GM12878 (cell line): Measurements from ENCODE around the gene UQCC5. TPM values are rescaled to one million over a fixed set of nuclear protein-coding genes. Genes with fewer than 3 reads are reported as not detected.

ENCODE experiments used
- ATAC-seq: fragments of 200-7000 bp; cut with Tn5 transposase; 3 replicates; pipeline ENCODE4 v1.9.1; 2020; ENCODE audit warnings: mild to moderate bottlenecking, moderate library complexity
- BruUV-seq: library from RNA; stranded (reverse); fragments of 400-500 nt; replicated peaks from 2 replicates; lab custom pipeline; 2021; lab: Mats Ljungman, UMichigan
- CTCF ChIA-PET: fragments of 300-600 bp; sonication (Branson Sonifier 250); formaldehyde crosslinking; extraction: SDS; loops from one replicate; lab custom pipeline; 2021; ENCODE audit warnings: inconsistent platforms; lab: Yijun Ruan, JAX
- POLR2A ChIA-PET: fragments of 350-600 bp; formaldehyde crosslinking; extraction: SDS; loops from one replicate; lab custom pipeline; 2021; ENCODE audit warnings: inconsistent platforms; lab: Charles Lee
- RAD21 ChIA-PET: fragments of 300-600 bp; sonication (Branson Sonifier 250); formaldehyde crosslinking; loops from one replicate; lab custom pipeline; 2023; ENCODE audit warnings: antibody characterized with exemption; ENCODE audit not compliant: unreplicated experiment; lab: Charles Lee
- SMC1A ChIA-PET: fragments of 300-600 bp; sonication (Branson Sonifier 250); formaldehyde crosslinking; loops from one replicate; lab custom pipeline; 2023; ENCODE audit not compliant: unreplicated experiment, uncharacterized antibody; lab: Charles Lee
- DNase-seq: peaks from one replicate; pipeline ENCODE4 v3.0.0-alpha.2; 2011; ENCODE audit warnings: low read depth, low spot score
- FAIRE-seq: peaks from 3 replicates; lab custom pipeline; 2011; peaks lifted over from hg19 to GRCh38; lab: Jason Lieb, UNC
- H2AFZ ChIP-seq: 2 replicates; pipeline ENCODE4 v1.6.0; 2011; ENCODE audit warnings: low read depth, low read length, control low read depth; ENCODE audit not compliant: control insufficient read depth
- H3K27ac ChIP-seq: 2 replicates; pipeline ENCODE4 v1.5.1; 2011; ENCODE audit warnings: control low read depth; ENCODE audit not compliant: control insufficient read depth, insufficient read depth
- H3K27me3 ChIP-seq, 2 experiments: replicated peaks in 1 of 2; 2 replicates each; pipeline versions ENCODE4 v1.6.0 to v1.6.1; 2011; ENCODE audit warnings: low read length in 1 of 2; ENCODE audit not compliant: control insufficient read depth in 2 of 2, insufficient read depth in 2 of 2
- H3K36me3 ChIP-seq, 2 experiments: 2 replicates each; pipeline ENCODE4 v1.5.1; 2011; ENCODE audit warnings: low read length in 1 of 2; ENCODE audit not compliant: control insufficient read depth in 2 of 2, insufficient read depth in 2 of 2
- H3K4me1 ChIP-seq: 2 replicates; pipeline ENCODE4 v1.6.1; 2011; ENCODE audit warnings: mild to moderate bottlenecking, low read length, moderate library complexity, mixed read lengths; ENCODE audit not compliant: control insufficient read depth, insufficient read depth
- H3K4me2 ChIP-seq: 2 replicates; pipeline ENCODE4 v1.6.0; 2011; ENCODE audit warnings: control low read depth; ENCODE audit not compliant: control insufficient read depth, insufficient read depth
- H3K4me3 ChIP-seq: fragments of 200-600 bp; sonication (generic); 2 replicates; pipeline ENCODE4 v1.5.1; 2016
- H3K79me2 ChIP-seq: 2 replicates; pipeline ENCODE4 v1.6.0; 2011; ENCODE audit warnings: low read length; ENCODE audit not compliant: control insufficient read depth, insufficient read depth
- H3K9ac ChIP-seq: 2 replicates; pipeline ENCODE4 v1.8.0; 2011; ENCODE audit warnings: low read length, control low read depth, mixed read lengths; ENCODE audit not compliant: control insufficient read depth, insufficient read depth
- H3K9me3 ChIP-seq: replicated peaks from 3 replicates; pipeline ENCODE4 v1.5.1; 2011; ENCODE audit warnings: mild to moderate bottlenecking, low read length; ENCODE audit not compliant: control insufficient read depth, insufficient read depth
- H4K20me1 ChIP-seq: 2 replicates; pipeline ENCODE4 v1.6.0; 2011; ENCODE audit not compliant: control insufficient read depth, insufficient read depth
- BACH1 ChIP-seq: fragments of 450-650 bp; IDR thresholded peaks from 2 replicates; pipeline ENCODE4 v1.6.1; 2017; ENCODE audit warnings: mild to moderate bottlenecking, borderline replicate concordance
- CREB1 ChIP-seq: IDR thresholded peaks from 2 replicates; pipeline ENCODE4 v1.6.1; 2012; ENCODE audit warnings: low read depth, mild to moderate bottlenecking, inconsistent platforms
- GATAD2B ChIP-seq: fragments of 450-650 bp; conservative IDR thresholded peaks from 2 replicates; pipeline ENCODE4 v1.6.1; 2017; ENCODE audit warnings: low read depth, mild to moderate bottlenecking, moderate library complexity
- HDAC2 ChIP-seq: fragments of 200-600 bp; sonication (generic); IDR thresholded peaks from 2 replicates; pipeline ENCODE4 v1.6.1; 2017
- IKZF1 ChIP-seq: fragments of 450-650 bp; conservative IDR thresholded peaks from 2 replicates; pipeline ENCODE4 v1.6.1; 2017; ENCODE audit warnings: antibody characterized with exemption, mild to moderate bottlenecking
- LARP7 ChIP-seq: fragments of 450-650 bp; IDR thresholded peaks from 2 replicates; pipeline ENCODE4 v1.6.1; 2017; ENCODE audit warnings: mild to moderate bottlenecking
- NBN ChIP-seq: fragments of 450-650 bp; IDR thresholded peaks from 2 replicates; pipeline ENCODE4 v1.6.1; 2016
- NR2C2 ChIP-seq: IDR thresholded peaks from 2 replicates; pipeline ENCODE4 v1.6.1; 2011; ENCODE audit warnings: borderline replicate concordance, low read depth; ENCODE audit not compliant: control insufficient read depth, insufficient read length
- POLR2A ChIP-seq: IDR thresholded peaks from 2 replicates; pipeline ENCODE4 v1.6.1; 2011; ENCODE audit warnings: low read depth, mild to moderate bottlenecking, low read length
- RB1 ChIP-seq: fragments of 450-650 bp; formaldehyde crosslinking; IDR thresholded peaks from 2 replicates; pipeline ENCODE4 v1.6.1; 2017; ENCODE audit warnings: mild to moderate bottlenecking, borderline replicate concordance
- SMAD5 ChIP-seq: IDR thresholded peaks from 2 replicates; pipeline ENCODE4 v1.6.1; 2016; ENCODE audit warnings: antibody characterized with exemption, low read depth
- SMARCA5 ChIP-seq: fragments of 450-650 bp; IDR thresholded peaks from 2 replicates; pipeline ENCODE4 v1.6.1; 2017; ENCODE audit warnings: mild to moderate bottlenecking
- TARDBP ChIP-seq: IDR thresholded peaks from 2 replicates; pipeline ENCODE4 v1.6.1; 2016; ENCODE audit warnings: borderline replicate concordance
- ZNF217 ChIP-seq: fragments of 450-650 bp; IDR thresholded peaks from 2 replicates; pipeline ENCODE4 v1.6.1; 2017; ENCODE audit warnings: antibody characterized with exemption, mild to moderate bottlenecking
- WGBS: methylation state at CpG from one replicate; pipeline ENCODE4 v1.1.6; 2016; ENCODE audit warnings: low lambda C conversion rate; ENCODE audit not compliant: insufficient replicate concordance, insufficient coverage; ENCODE audit errors: missing lambda C conversion rate; 5-methylcytosine and 5-hydroxymethylcytosine counted together
- in situ Hi-C: fragments of 300-500 bp; cut with MboI; formaldehyde crosslinking; loops from 9 replicates; pipeline ENCODE4 v1.14.3; 2018; ENCODE audit warnings: mixed read lengths
- intact Hi-C: fragments of 100-400 bp; cut with micrococcal nuclease; formaldehyde crosslinking; loops from one replicate; pipeline ENCODE4 v1.14.2; 2022; ENCODE audit not compliant: unreplicated experiment
- polyA plus RNA-seq, 11 experiments: library from polyadenylated mRNA; depleted of rRNA in 4 of 11; unstranded in 6 of 11; stranded (reverse) in 5 of 11; fragments of >200 nt; fragmentation: Nextera tagmentation in 4 of 11; fragmentation: Illumina TruSeq in 1 of 11; extraction: Ambion mirVana in 4 of 11; extraction: Trizol in 1 of 11; gene quantifications; 1 replicate in 1 of 11; 2 replicates in 10 of 11; pipeline versions ENCODE4 v1.2.1 to v1.2.3, GENCODE V29; 2011 to 2016; ENCODE audit warnings: inconsistent platforms in 2 of 11, missing spikeins in 2 of 11, low read depth in 1 of 11
- total RNA-seq, 4 experiments: library from RNA; depleted of rRNA in 3 of 4; stranded (reverse); fragments of >200 nt in 3 of 4; fragmentation: Illumina TruSeq in 1 of 4; extraction: Trizol in 1 of 4; gene quantifications; 2 replicates each; pipeline versions ENCODE4 v1.2.1 to v1.2.3, GENCODE V29; 2013 to 2021
- TF ChIP-seq, protein P1 (sequence below): fragments of 450-650 bp; conservative IDR thresholded peaks from 2 replicates; pipeline ENCODE4 v1.6.1; 2017; ENCODE audit warnings: mild to moderate bottlenecking, moderate library complexity
- TF ChIP-seq, protein P2 (sequence below): fragments of 450-650 bp; IDR thresholded peaks from 2 replicates; pipeline ENCODE4 v1.6.1; 2017; ENCODE audit warnings: mild to moderate bottlenecking, moderate library complexity

Gene UQCC5
- total and polyA plus RNA-seq, 10 of the 15 experiments (the other 5 are each of a cell fraction or from before 2014, with no cell fraction given) = 15.1 to 84.8 (median 28.0) TPM

DNA sequence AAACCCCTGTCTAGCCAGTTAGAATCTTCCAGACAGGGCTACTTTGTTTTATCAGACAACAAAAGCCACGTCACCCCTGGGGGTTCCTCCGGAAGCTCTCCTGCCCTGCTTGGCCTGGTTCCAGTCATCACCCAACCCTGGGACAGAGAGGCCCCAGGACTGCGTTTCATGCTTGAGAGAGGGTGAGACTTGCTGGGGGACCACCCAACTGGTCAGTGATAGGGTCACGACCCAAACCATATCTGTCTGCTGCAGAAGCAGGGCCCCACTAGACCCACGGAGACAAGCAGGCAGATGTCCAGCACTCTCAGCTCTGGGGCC lies 3.9 kb upstream of the UQCC5 start (continued):
- TF ChIP-seq CREB1 (peak; percentile 57), RB1 (no peak)

DNA sequence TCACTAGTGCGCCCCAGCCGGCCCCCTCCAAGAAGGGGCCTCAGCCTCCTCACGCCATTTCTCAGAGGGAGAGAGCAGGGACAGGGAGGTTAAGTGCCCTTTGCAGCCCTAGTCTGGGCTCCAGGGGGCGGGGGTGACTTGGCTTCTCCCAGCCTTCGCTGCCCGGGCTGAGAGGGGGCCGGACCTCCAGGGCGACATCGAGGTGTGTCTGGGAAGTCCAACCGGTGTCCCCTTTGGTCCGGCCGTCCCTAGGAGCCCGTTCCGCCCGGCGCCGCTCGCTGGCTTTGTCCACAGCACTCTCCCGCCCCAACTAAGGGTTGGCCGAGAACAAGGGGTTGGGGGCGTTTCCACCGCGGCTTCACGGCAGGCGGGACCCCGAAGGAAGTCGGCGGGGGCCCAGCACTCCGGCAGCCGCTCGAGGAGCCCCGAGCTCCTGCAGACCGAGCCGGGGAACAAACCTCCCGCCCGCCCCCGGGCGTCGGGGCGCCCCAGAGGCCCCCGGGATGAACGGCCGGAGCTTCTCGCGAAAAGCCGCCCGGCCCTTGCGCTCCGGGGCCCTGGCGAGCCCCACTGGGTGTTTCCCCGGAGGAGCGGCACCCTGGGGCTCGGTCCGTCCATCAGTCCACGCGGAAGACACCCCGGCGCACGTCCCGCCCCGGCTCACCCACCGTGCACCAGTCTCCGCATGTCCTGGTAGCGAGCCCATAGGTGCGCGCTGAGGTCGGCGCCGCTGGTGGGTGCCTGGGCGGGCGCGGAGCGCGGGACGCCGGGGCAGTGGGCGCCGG lies 3.4 kb upstream of the UQCC5 start:
- ATAC-seq (peak; percentile 3), DNase-seq (no peak), FAIRE-seq (no peak)
- ChIA-PET SMC1A (no interaction called here), POLR2A (interaction anchor here (1.0 kb wide), 2 partner anchors 10 to 26 kb away, joined by 3 read pairs; no protein-coding TSS in a partner anchor), RAD21 (no interaction called here), CTCF (no interaction called here)
- H3K27ac ChIP-seq = peak overlapping the region; percentile 36
- peak overlapping the region; percentile 92 for H3K4me2 ChIP-seq
- no peaks in the 10 kb centered on the region for H3K9me3 ChIP-seq
- peak overlapping the region; percentile 67 for H2AFZ ChIP-seq
- BruUV-seq = no TSS peak
- H3K79me2 ChIP-seq = peaks cover 44% of the 10 kb centered on the region
- peaks cover 0 to 4% of the 10 kb centered on the region in 2 experiments; a peak in 2 of 4 replicates for H3K36me3 ChIP-seq
- H3K9ac ChIP-seq = peak overlapping the region; percentile 74
- peaks cover 13% of the 10 kb centered on the region for H3K4me1 ChIP-seq
- no peaks in the 10 kb centered on the region for H4K20me1 ChIP-seq
- peak overlapping the region; percentile 81 for H3K4me3 ChIP-seq
- 0% methylated on average over 62 of the region's 78 CpGs for WGBS
- intact Hi-C loops (no loop called here), in situ Hi-C loops (no loop called here)
- H3K27me3 ChIP-seq = no peaks in the 10 kb centered on the region
- TF ChIP-seq BACH1 = peak; percentile 70
- no peak for TF ChIP-seq HDAC2
- TF ChIP-seq NR2C2 = no peak
- peak; percentile 66 for TF ChIP-seq POLR2A
- TF ChIP-seq, protein P1, sequence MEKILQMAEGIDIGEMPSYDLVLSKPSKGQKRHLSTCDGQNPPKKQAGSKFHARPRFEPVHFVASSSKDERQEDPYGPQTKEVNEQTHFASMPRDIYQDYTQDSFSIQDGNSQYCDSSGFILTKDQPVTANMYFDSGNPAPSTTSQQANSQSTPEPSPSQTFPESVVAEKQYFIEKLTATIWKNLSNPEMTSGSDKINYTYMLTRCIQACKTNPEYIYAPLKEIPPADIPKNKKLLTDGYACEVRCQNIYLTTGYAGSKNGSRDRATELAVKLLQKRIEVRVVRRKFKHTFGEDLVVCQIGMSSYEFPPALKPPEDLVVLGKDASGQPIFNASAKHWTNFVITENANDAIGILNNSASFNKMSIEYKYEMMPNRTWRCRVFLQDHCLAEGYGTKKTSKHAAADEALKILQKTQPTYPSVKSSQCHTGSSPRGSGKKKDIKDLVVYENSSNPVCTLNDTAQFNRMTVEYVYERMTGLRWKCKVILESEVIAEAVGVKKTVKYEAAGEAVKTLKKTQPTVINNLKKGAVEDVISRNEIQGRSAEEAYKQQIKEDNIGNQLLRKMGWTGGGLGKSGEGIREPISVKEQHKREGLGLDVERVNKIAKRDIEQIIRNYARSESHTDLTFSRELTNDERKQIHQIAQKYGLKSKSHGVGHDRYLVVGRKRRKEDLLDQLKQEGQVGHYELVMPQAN = peak; percentile 73
- TF ChIP-seq TARDBP = no peak
- TF ChIP-seq, protein P2, sequence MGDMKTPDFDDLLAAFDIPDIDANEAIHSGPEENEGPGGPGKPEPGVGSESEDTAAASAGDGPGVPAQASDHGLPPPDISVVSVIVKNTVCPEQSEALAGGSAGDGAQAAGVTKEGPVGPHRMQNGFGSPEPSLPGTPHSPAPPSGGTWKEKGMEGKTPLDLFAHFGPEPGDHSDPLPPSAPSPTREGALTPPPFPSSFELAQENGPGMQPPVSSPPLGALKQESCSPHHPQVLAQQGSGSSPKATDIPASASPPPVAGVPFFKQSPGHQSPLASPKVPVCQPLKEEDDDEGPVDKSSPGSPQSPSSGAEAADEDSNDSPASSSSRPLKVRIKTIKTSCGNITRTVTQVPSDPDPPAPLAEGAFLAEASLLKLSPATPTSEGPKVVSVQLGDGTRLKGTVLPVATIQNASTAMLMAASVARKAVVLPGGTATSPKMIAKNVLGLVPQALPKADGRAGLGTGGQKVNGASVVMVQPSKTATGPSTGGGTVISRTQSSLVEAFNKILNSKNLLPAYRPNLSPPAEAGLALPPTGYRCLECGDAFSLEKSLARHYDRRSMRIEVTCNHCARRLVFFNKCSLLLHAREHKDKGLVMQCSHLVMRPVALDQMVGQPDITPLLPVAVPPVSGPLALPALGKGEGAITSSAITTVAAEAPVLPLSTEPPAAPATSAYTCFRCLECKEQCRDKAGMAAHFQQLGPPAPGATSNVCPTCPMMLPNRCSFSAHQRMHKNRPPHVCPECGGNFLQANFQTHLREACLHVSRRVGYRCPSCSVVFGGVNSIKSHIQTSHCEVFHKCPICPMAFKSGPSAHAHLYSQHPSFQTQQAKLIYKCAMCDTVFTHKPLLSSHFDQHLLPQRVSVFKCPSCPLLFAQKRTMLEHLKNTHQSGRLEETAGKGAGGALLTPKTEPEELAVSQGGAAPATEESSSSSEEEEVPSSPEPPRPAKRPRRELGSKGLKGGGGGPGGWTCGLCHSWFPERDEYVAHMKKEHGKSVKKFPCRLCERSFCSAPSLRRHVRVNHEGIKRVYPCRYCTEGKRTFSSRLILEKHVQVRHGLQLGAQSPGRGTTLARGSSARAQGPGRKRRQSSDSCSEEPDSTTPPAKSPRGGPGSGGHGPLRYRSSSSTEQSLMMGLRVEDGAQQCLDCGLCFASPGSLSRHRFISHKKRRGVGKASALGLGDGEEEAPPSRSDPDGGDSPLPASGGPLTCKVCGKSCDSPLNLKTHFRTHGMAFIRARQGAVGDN = 0 out of 2 replicates have a peak, but pooled peaks have one; percentile 20
- peak; percentile 49 for TF ChIP-seq GATAD2B
- no peak for TF ChIP-seq SMAD5
- TF ChIP-seq ZNF217 = 0 out of 2 replicates have a peak, but pooled peaks have one; percentile 22
- peak; percentile 39 for TF ChIP-seq IKZF1
- TF ChIP-seq NBN = peak; percentile 53
- TF ChIP-seq LARP7 = peak; percentile 70
- peak; percentile 33; the same call in 1 of the 2 replicates for TF ChIP-seq SMARCA5
